ENCODE results near the gene SHISA6.

SHISA6 gene

DNA sequence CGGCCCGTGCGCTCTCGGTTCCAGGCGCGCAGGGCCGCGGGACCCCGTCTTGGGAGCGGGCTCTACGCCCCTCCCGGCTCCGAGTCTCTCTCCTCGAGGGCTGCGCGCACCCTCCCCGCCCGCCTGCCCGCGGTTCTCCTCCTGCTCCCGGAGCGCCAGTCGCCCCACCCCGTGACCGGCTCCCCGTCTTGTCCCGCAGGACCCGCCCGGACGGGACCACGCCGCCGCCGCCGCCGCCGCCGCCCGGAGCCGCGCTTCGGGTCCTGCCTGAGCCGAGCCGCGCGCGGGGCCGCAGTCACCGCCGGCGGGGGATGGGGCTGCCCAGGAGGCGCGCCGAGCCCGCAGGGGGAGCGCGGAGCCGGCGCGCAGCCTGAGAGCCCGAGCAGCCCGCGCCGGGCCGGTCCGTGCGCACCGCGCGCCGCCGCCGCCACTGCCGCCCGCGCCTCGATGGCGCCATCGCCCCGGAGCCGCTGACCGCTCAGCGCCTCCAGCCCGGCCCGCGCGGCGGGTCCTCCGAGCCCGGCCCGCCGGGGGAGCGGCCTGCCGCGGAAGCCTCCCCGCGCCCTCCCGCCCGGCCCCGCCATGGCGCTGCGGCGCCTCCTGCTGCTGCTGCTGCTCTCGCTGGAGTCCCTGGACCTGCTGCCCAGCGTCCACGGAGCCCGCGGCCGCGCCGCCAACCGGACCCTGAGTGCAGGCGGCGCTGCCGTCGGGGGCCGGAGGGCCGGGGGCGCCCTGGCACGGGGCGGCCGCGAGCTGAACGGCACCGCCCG, at the start of gene SHISA6:
TSS of gene SHISA6 (plus strand) at position 373 of the 770 bp plus-strand sequence.
- FAIRE-seq = no peak
- no peak for DNase-seq (ENCODE audit: insufficient read length, low spot score)
- TF ChIP-seq CTCF (IDR thresholded peaks at IDR 0.05; ENCODE audit: insufficient read depth, missing control alignments) = no peak

DNA sequence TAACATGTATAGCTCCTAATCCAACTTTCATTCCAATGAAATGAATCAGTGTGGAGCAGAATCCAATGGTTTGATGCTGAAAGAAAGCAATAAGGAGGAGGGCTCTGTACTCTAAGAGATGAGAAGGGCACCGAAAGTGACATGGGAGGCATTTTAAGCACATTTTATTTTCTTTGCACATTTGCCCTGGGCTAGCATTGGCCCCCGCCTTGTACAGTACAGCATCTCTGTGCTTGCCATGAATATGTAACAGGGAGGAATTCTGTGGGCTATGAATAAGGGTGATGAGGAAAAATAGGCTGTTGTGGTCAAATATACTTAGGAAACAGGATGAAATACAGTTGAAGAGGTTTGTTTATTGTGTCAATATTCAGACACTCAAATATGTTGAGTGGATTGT, 45.2 kb upstream of the SHISA6 start:
- FAIRE-seq (no peak), DNase-seq (ENCODE audit: insufficient read length, low spot score) (no peak)
- no peak for TF ChIP-seq CTCF (IDR thresholded peaks at IDR 0.05; ENCODE audit: insufficient read depth, missing control alignments)

DNA sequence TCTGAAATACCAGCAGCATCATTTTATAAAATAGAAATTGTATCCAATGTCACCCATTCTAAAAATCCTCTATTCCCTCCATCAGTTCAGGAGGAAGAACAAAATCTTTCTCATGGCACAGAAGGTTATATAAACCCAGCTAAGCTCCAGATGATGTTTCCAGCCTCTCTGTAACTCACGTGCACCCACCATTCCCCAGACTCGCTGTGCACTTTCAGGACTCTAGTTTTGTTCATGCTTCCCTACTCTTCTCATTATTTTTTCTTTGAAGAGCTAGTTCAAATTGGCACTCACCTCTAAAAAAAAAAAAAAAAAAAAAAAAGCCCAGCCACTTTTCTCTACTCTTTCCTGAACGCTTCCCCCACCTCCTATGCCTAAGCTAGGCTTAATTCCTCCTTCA, 36.0 kb upstream of the SHISA6 start:
- DNase-seq (ENCODE audit: insufficient read length, low spot score) (no peak), FAIRE-seq (no peak)
- TF ChIP-seq CTCF (IDR thresholded peaks at IDR 0.05; ENCODE audit: insufficient read depth, missing control alignments) = no peak

DNA sequence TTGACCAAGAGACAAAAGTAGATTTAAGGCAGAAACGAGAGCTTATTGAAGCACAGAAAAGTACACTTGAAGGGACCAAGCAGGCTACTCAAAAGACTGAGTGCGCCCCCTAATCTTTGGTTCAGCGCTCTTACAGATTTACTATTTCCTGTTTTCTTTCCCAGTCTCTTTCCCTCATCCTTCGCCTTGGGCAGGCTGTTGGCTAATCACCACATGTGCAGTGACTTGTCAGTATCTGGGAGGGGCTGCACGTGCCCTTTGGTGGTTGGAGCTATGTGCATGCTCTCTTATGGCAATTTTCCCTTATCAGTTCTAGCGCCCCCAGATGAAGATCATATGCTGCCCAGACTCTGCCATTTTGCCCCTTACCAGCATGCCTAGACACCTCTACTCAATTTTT, 35.4 kb upstream of the SHISA6 start:
- no peak for TF ChIP-seq CTCF (IDR thresholded peaks at IDR 0.05; ENCODE audit: insufficient read depth, missing control alignments)
- no peak for DNase-seq (ENCODE audit: insufficient read length, low spot score)
- no peak for FAIRE-seq

DNA sequence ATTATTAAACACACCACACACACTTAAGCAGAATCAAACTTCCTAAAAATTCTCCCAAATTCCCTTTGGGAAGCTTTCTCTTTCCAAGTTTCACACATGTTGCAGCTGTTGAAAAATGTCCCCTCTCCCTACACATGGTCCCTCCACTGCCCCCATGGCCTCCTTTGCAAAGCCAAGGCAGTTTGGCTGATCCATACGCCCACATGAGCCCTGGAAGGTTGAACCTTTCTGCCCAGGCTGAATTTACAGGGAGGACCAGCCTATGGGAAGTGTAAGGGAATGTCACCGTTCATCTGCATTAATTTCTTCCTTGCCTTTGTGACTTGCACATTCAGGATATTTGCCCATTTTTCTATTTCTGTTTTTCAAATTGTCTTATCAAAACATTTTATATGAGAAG, 31.1 kb upstream of the SHISA6 start:
- DNase-seq (ENCODE audit: insufficient read length, low spot score) = no peak
- no peak for TF ChIP-seq CTCF (IDR thresholded peaks at IDR 0.05; ENCODE audit: insufficient read depth, missing control alignments)
- no peak for FAIRE-seq

DNA sequence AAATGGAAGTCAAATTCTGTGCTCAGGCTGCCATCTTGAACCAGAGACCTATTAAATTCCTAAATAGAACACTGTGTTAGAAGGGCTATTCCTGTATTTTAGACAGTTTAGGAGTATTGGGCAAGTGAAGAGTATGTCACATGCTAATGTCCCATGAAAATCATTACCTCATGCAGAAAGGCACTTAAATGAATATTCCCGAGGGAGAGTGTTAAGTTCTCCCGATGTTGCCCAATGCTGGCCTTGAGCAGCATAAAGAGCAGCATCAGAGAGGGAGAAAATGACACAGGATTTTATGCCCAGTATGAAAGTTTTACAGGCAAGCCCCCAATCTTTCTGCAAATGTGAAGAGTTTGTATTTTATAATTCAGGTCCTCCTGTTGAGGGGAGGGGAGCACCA, 28.2 kb upstream of the SHISA6 start:
- no peak for FAIRE-seq
- TF ChIP-seq CTCF (IDR thresholded peaks at IDR 0.05; ENCODE audit: insufficient read depth, missing control alignments) = no peak
- no peak for DNase-seq (ENCODE audit: insufficient read length, low spot score)

DNA sequence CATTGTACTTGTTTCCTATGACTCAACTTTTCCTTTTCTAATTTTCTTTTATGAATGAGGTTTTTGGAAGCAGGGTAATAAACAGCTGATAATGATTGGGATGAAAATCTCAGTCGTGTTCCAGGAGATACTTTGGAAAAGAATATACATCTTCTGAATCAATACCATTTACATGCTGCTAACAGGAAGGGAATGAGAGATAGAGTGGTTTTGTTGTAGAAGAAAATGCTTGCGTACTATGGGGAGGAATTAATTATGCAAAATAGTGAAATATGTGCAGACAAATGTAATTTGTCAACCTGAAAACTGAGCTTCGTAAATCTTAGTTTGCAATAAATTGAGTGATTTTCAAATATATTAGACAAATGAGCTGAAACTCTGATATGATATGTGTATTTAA, 24.0 kb upstream of the SHISA6 start:
- DNase-seq (ENCODE audit: insufficient read length, low spot score) = no peak
- no peak for FAIRE-seq

More for the DNA sequence above, 24.0 kb upstream of the SHISA6 start:
- TF ChIP-seq CTCF (IDR thresholded peaks at IDR 0.05; ENCODE audit: insufficient read depth, missing control alignments) = no peak
